Ishikawa (cell line): ENCODE measurements around the gene NCOA7.

Source experiments
- CEBPB ChIP-seq: IDR thresholded peaks from 2 replicates; pipeline ENCODE4 v1.6.1; 2012
- CREB1 ChIP-seq: IDR thresholded peaks from 2 replicates; pipeline ENCODE4 v1.6.1; 2012; ENCODE audit warnings: low read depth
- EGR1 ChIP-seq: IDR thresholded peaks from 2 replicates; pipeline ENCODE4 v1.6.1; 2012
- EP300 ChIP-seq: IDR thresholded peaks from 2 replicates; pipeline ENCODE4 v1.6.1; 2012; ENCODE audit warnings: borderline replicate concordance
- FOXM1 ChIP-seq: IDR thresholded peaks from 2 replicates; pipeline ENCODE4 v1.6.1; 2012; ENCODE audit warnings: low read depth, borderline replicate concordance
- MAX ChIP-seq: IDR thresholded peaks from 2 replicates; pipeline ENCODE4 v1.6.1; 2012
- NFIC ChIP-seq: IDR thresholded peaks from 2 replicates; pipeline ENCODE4 v1.6.1; 2012
- RAD21 ChIP-seq: IDR thresholded peaks from 2 replicates; pipeline ENCODE4 v1.6.1; 2012; ENCODE audit warnings: low read depth
- REST ChIP-seq: IDR thresholded peaks from 2 replicates; pipeline ENCODE4 v1.6.1; 2012; ENCODE audit warnings: low read depth, mild to moderate bottlenecking
- TAF1 ChIP-seq: IDR thresholded peaks from 2 replicates; pipeline ENCODE4 v1.6.1; 2012; ENCODE audit warnings: low read depth, mild to moderate bottlenecking
- TCF12 ChIP-seq: IDR thresholded peaks from 2 replicates; pipeline ENCODE4 v1.6.1; 2012; ENCODE audit warnings: low read depth
- TEAD4 ChIP-seq: IDR thresholded peaks from 2 replicates; pipeline ENCODE4 v1.6.1; 2012
- USF1 ChIP-seq: IDR thresholded peaks from 2 replicates; pipeline ENCODE4 v1.6.1; 2012
- YY1 ChIP-seq: IDR thresholded peaks from 2 replicates; pipeline ENCODE4 v1.6.1; 2012; ENCODE audit warnings: low read depth
- ZBTB7A ChIP-seq: IDR thresholded peaks from 2 replicates; pipeline ENCODE4 v1.6.1; 2012; ENCODE audit warnings: low read depth

NCOA7 gene

GRCh38 chr6:125790358-125791150 lies at the start of gene NCOA7:
NCOA7 (plus strand) TSS chr6:125790960; CDS start chr6:125815355, 24,395 bp downstream.
- TF ChIP-seq TEAD4 (no peak), TAF1 (peak; percentile 45; the same call in 1 of the 2 replicates)

- TF ChIP-seq EP300 = no peak
- no peak for TF ChIP-seq CREB1
- TF ChIP-seq MAX = no peak
- no peak for TF ChIP-seq TEAD4
- no peak for TF ChIP-seq YY1
- TF ChIP-seq REST = no peak
- TF ChIP-seq NFIC = no peak
- TF ChIP-seq ZBTB7A = no peak
- TF ChIP-seq RAD21 = no peak
- TF ChIP-seq CEBPB = no peak
- no peak for TF ChIP-seq TCF12
- TF ChIP-seq TAF1 = no peak
Observed at GRCh38 chr6:125741336-125741735, 49.4 kb upstream of the NCOA7 start.

- TF ChIP-seq TAF1 (no peak), MAX (no peak), FOXM1 (no peak), NFIC (no peak), ZBTB7A (no peak), CEBPB (no peak), REST (no peak), CREB1 (no peak), TCF12 (no peak), EP300 (no peak), USF1 (no peak), YY1 (no peak), RAD21 (no peak), TEAD4 (no peak), EGR1 (no peak)
Observed at GRCh38 chr6:125742024-125742423, 48.7 kb upstream of the NCOA7 start.

- TF ChIP-seq EP300 (no peak), RAD21 (no peak), YY1 (no peak), REST (no peak), TEAD4 (no peak), FOXM1 (no peak), CEBPB (no peak), MAX (no peak), NFIC (no peak), TAF1 (no peak), EGR1 (no peak), USF1 (no peak), CREB1 (no peak), TCF12 (no peak), ZBTB7A (no peak)
Observed at GRCh38 chr6:125742464-125743120, 48.2 kb upstream of the NCOA7 start.
